Activated CD4-positive, alpha-beta T cell treated with anti-CD3 and anti-CD28 coated beads for 24 hours (primary cell): Measurements from ENCODE around the gene KLHDC7A.

Source experiments
- DNase-seq, 2 donors: peaks; one replicate each; pipeline ENCODE4 v3.0.0-alpha.2; 2020; ENCODE audit warnings: low read depth in 2 of 2

KLHDC7A gene

GRCh38 chr1:18508084-18508483, 27.4 kb downstream of the KLHDC7A start:
- no peak for DNase-seq

GRCh38 chr1:18511149-18511873, 30.6 kb downstream of the KLHDC7A start:
- no peak for DNase-seq

- no peak for DNase-seq
These were observed 31.1 kb downstream of the KLHDC7A start for GRCh38 chr1:18511874-18512150.

GRCh38 chr1:18512883-18513282, 32.2 kb downstream of the KLHDC7A start:
- DNase-seq: no peak

- DNase-seq: no peak
These were observed 33.3 kb downstream of the KLHDC7A start for GRCh38 chr1:18513995-18514394.

GRCh38 chr1:18515120-18515667, 34.5 kb downstream of the KLHDC7A start:
- DNase-seq: no peak

GRCh38 chr1:18516473-18516872, 35.7 kb downstream of the KLHDC7A start:
- DNase-seq: no peak

- no peak for DNase-seq
These were observed 45.9 kb downstream of the KLHDC7A start for GRCh38 chr1:18526436-18527275.

- DNase-seq: no peak
These were observed 46.8 kb downstream of the KLHDC7A start for GRCh38 chr1:18527514-18527913.

- no peak for DNase-seq
These were observed 47.2 kb downstream of the KLHDC7A start for GRCh38 chr1:18527921-18528320.

- DNase-seq: no peak
These were observed 47.9 kb downstream of the KLHDC7A start for GRCh38 chr1:18528616-18529015.

- no peak for DNase-seq
These were observed 49.0 kb downstream of the KLHDC7A start for GRCh38 chr1:18529714-18530113.

- DNase-seq: no peak
These were observed 50.1 kb downstream of the KLHDC7A start for GRCh38 chr1:18530587-18531502.

GRCh38 chr1:18531503-18531845, 50.7 kb downstream of the KLHDC7A start:
- DNase-seq: no peak

GRCh38 chr1:18532390-18533170, 51.9 kb downstream of the KLHDC7A start:
- no peak for DNase-seq

GRCh38 chr1:18533259-18533658, 52.5 kb downstream of the KLHDC7A start:
- no peak for DNase-seq

GRCh38 chr1:18534810-18535205, 54.1 kb downstream of the KLHDC7A start:
- DNase-seq: no peak
